Astrocyte of the cerebellum (primary cell): ENCODE results near the gene THSD7B.
"Not testable (repeated sequence)": the region's sequence is repeated elsewhere in the genome, so short reads cannot be mapped to it uniquely, and the experiment has no call there.

Source experiments
- DNase-seq: peaks from one replicate; pipeline ENCODE4 v3.0.0-alpha.2; 2011; ENCODE audit warnings: low read depth
- H3K4me3 ChIP-seq: 2 replicates; pipeline ENCODE4 v1.5.1; 2011; ENCODE audit warnings: mild to moderate bottlenecking, low read depth, low read length, moderate library complexity
- CTCF ChIP-seq: IDR thresholded peaks from 2 replicates; pipeline ENCODE4 v1.5.1; 2012; ENCODE audit warnings: low read length, low read depth, moderate library complexity, mild to moderate bottlenecking; ENCODE audit errors: missing control alignments
- in situ Hi-C: cut with HindIII; loops from 2 replicates; pipeline ENCODE4 v1.10.0; 2017; ENCODE audit warnings: low sequenced_read_pairs

The THSD7B gene

GRCh38 chr2:136741471-136741870 lies 23.9 kb upstream of the THSD7B start:
- TF ChIP-seq CTCF = no peak
- in situ Hi-C loops = no loop called here
- no peak overlapping the region for H3K4me3 ChIP-seq
- DNase-seq = no peak

- no peak for TF ChIP-seq CTCF
- DNase-seq = no peak
- no peak overlapping the region for H3K4me3 ChIP-seq
- in situ Hi-C loops = no loop called here
Measured at GRCh38 chr2:136750065-136750464, 15.3 kb upstream of the THSD7B start.

- H3K4me3 ChIP-seq = no peak overlapping the region
- no peak for TF ChIP-seq CTCF
- no peak for DNase-seq
- in situ Hi-C loops = no loop called here
Measured at GRCh38 chr2:136751406-136751805, 13.9 kb upstream of the THSD7B start.

GRCh38 chr2:136758504-136758903 lies 6.8 kb upstream of the THSD7B start:
- H3K4me3 ChIP-seq, DNase-seq, in situ Hi-C loops: not testable (repeated sequence)

- TF ChIP-seq CTCF = no peak
- H3K4me3 ChIP-seq = peak overlapping the region; percentile 29
- in situ Hi-C loops = no loop called here
- DNase-seq = no peak
Measured at GRCh38 chr2:136764452-136765255, 691 bp upstream of the THSD7B start.

GRCh38 chr2:136766073-136766404 lies 694 bp downstream of the THSD7B start:
- no peak for DNase-seq
- peak overlapping the region; percentile 29 for H3K4me3 ChIP-seq
- in situ Hi-C loops = no loop called here
- TF ChIP-seq CTCF = no peak

- in situ Hi-C loops = no loop called here
- DNase-seq = no peak
- H3K4me3 ChIP-seq = no peak overlapping the region
- TF ChIP-seq CTCF = no peak
Measured at GRCh38 chr2:136767030-136767429, 1.7 kb downstream of the THSD7B start.
